K562 (cell line): ENCODE results near the gene TSPAN32. TPM values are rescaled to one million over a fixed set of nuclear protein-coding genes. Genes with fewer than 3 reads are reported as not detected.

Source experiments
- ATAC-seq: fragments of 200-7000 bp; cut with Tn5 transposase; 3 replicates; pipeline ENCODE4 v1.9.1; 2020; ENCODE audit warnings: moderate library complexity
- BruUV-seq: library from RNA; stranded (reverse); fragments of 400-500 nt; replicated peaks from 2 replicates; lab custom pipeline; 2021; lab: Mats Ljungman, UMichigan
- CTCF ChIA-PET: fragments of 300-600 bp; formaldehyde crosslinking; extraction: SDS; loops from one replicate; lab custom pipeline; 2021; ENCODE audit warnings: low intra/inter-chr PET ratio; lab: Yijun Ruan, JAX
- POLR2A ChIA-PET: fragments of 300-600, 350-650 bp; sonication (Branson Sonifier 250); formaldehyde crosslinking; extraction: SDS; loops from one replicate; lab custom pipeline; 2021; ENCODE audit warnings: antibody characterized with exemption, inconsistent platforms; lab: Yijun Ruan, JAX
- DNase-seq, 4 experiments: peaks; one replicate each; pipeline versions ENCODE4 v3.0.0 to v3.0.0-alpha.2; 2011 to 2018; ENCODE audit warnings: low spot score in 3 of 4, mixed read lengths in 3 of 4; ENCODE audit errors: extremely low read depth in 1 of 4
- FAIRE-seq: peaks from 2 replicates; lab custom pipeline; 2011; peaks lifted over from hg19 to GRCh38; lab: Jason Lieb, UNC
- H2AFZ ChIP-seq: 2 replicates; pipeline ENCODE4 v1.6.0; 2011; ENCODE audit warnings: low read depth, low read length, control low read depth, inconsistent platforms
- H3K27ac ChIP-seq: fragments of 200-600 bp; 3 replicates; pipeline ENCODE4 v1.8.0; 2011; ENCODE audit warnings: low read depth, mild to moderate bottlenecking, control low read depth, inconsistent platforms, low read length, moderate library complexity, mixed read lengths; ENCODE audit errors: extremely low read depth
- H3K27me3 ChIP-seq, 2 experiments: fragments of 300-600 bp in 1 of 2; 2 replicates in 1 of 2; 3 replicates in 1 of 2; pipeline versions ENCODE4 v1.6.0 to v1.8.0; 2011; ENCODE audit warnings: inconsistent platforms in 2 of 2, low read length in 2 of 2, mild to moderate bottlenecking in 1 of 2, mixed read lengths in 1 of 2, moderate library complexity in 1 of 2; ENCODE audit not compliant: control insufficient read depth in 2 of 2, insufficient read depth in 2 of 2
- H3K36me3 ChIP-seq: fragments of 300-600 bp; 3 replicates; pipeline ENCODE4 v1.8.0; 2011; ENCODE audit warnings: mild to moderate bottlenecking, low read length, inconsistent platforms; ENCODE audit not compliant: control insufficient read depth, insufficient read depth
- H3K4me1 ChIP-seq, 2 experiments: fragments of 200-600 bp in 1 of 2; replicated peaks in 1 of 2; 2 replicates in 1 of 2; 3 replicates in 1 of 2; pipeline versions ENCODE4 v1.5.1 to v1.8.0; 2011; ENCODE audit warnings: inconsistent platforms in 2 of 2, low read length in 2 of 2, mild to moderate bottlenecking in 1 of 2, mixed read lengths in 1 of 2, moderate library complexity in 1 of 2; ENCODE audit not compliant: control insufficient read depth in 2 of 2, insufficient read depth in 2 of 2
- H3K4me2 ChIP-seq: 2 replicates; pipeline ENCODE4 v1.6.1; 2011; ENCODE audit warnings: low read length, control low read depth, inconsistent platforms, mixed read lengths; ENCODE audit not compliant: insufficient read depth
- H3K4me3 ChIP-seq: fragments of 200-600 bp; sonication (generic), shearing (Covaris generic); 2 replicates; pipeline ENCODE4 v1.5.1; 2016; ENCODE audit warnings: control low read depth, inconsistent platforms
- H3K79me2 ChIP-seq: fragments of 200-600 bp; 3 replicates; pipeline ENCODE4 v1.8.0; 2011; ENCODE audit warnings: low read length, inconsistent platforms; ENCODE audit not compliant: control insufficient read depth, insufficient read depth
- H3K9ac ChIP-seq, 2 experiments: 2 replicates each; pipeline versions ENCODE4 v1.6.0 to v1.6.1; 2011; ENCODE audit warnings: low read depth in 2 of 2, low read length in 2 of 2, control low read depth in 1 of 2, inconsistent platforms in 1 of 2, mild to moderate bottlenecking in 1 of 2, mixed read lengths in 1 of 2; ENCODE audit not compliant: insufficient read depth in 1 of 2
- H3K9me1 ChIP-seq: one replicate; pipeline ENCODE4 v1.6.0; 2011; ENCODE audit warnings: inconsistent platforms, mild to moderate bottlenecking, low read length, moderate library complexity; ENCODE audit not compliant: control insufficient read depth, insufficient read depth
- H3K9me3 ChIP-seq: replicated peaks from 2 replicates; pipeline ENCODE4 v1.5.1; 2011; ENCODE audit warnings: low read depth, low read length, inconsistent platforms; ENCODE audit not compliant: control insufficient read depth, insufficient read depth
- H4K20me1 ChIP-seq: replicated peaks from 2 replicates; pipeline ENCODE4 v1.6.1; 2011; ENCODE audit warnings: low read length, inconsistent platforms, mixed read lengths; ENCODE audit not compliant: control insufficient read depth, insufficient read depth
- RBFOX2 ChIP-seq: fragments of 200-400 bp; formaldehyde crosslinking; IDR thresholded peaks from 2 replicates; pipeline ENCODE4 v1.6.1; 2017; ENCODE audit warnings: low read depth, mild to moderate bottlenecking, low read length, moderate library complexity
- ZBTB7A ChIP-seq: IDR thresholded peaks from 2 replicates; pipeline ENCODE4 v1.6.1; 2011; ENCODE audit warnings: low read depth, mild to moderate bottlenecking, low read length, moderate library complexity, borderline replicate concordance; ENCODE audit not compliant: control insufficient read depth
- WGBS: fragments of 100-300 bp; shearing (Covaris generic); methylation state at CpG from one replicate; pipeline ENCODE4 v1.1.6; 2016; ENCODE audit warnings: low coverage, mixed read lengths; ENCODE audit not compliant: insufficient coverage; ENCODE audit errors: missing lambda C conversion rate; 5-methylcytosine and 5-hydroxymethylcytosine counted together
- in situ Hi-C: fragments of 300-500 bp; cut with MboI; formaldehyde crosslinking; loops from 4 replicates; pipeline ENCODE4 v1.15.0; 2018; ENCODE audit warnings: inconsistent platforms, mixed read lengths
- intact Hi-C: fragments of 100-400 bp; cut with micrococcal nuclease; formaldehyde crosslinking; loops from 2 replicates; pipeline ENCODE4 v1.14.2; 2022
- polyA plus RNA-seq, 8 experiments: library from polyadenylated mRNA; depleted of rRNA in 4 of 8; stranded (reverse) in 5 of 8; unstranded in 3 of 8; fragments of >200 nt; fragmentation: Nextera tagmentation in 2 of 8; fragmentation: Illumina TruSeq in 1 of 8; extraction: Ambion mirVana in 2 of 8; extraction: Trizol in 1 of 8; gene quantifications; 2 replicates each; pipeline versions ENCODE4 v1.2.1 to v1.2.3, GENCODE V29; 2011 to 2014; ENCODE audit warnings: inconsistent platforms in 1 of 8, missing spikeins in 1 of 8
- total RNA-seq, 7 experiments: library from RNA; depleted of rRNA in 6 of 7; stranded (reverse); fragments of >200 nt in 6 of 7; fragmentation: Illumina TruSeq in 2 of 7; extraction: Trizol in 2 of 7; gene quantifications; 2 replicates each; pipeline versions ENCODE4 v1.2.1 to v1.2.3, GENCODE V29; 2011 to 2021; ENCODE audit warnings: low replicate concordance in 1 of 7

The TSPAN32 gene
- total and polyA plus RNA-seq, 9 of the 15 experiments (the other 6 are each of a cell fraction or from before 2014, with no cell fraction given): 0.21 to 7.3 (median 2.6) TPM

DNA sequence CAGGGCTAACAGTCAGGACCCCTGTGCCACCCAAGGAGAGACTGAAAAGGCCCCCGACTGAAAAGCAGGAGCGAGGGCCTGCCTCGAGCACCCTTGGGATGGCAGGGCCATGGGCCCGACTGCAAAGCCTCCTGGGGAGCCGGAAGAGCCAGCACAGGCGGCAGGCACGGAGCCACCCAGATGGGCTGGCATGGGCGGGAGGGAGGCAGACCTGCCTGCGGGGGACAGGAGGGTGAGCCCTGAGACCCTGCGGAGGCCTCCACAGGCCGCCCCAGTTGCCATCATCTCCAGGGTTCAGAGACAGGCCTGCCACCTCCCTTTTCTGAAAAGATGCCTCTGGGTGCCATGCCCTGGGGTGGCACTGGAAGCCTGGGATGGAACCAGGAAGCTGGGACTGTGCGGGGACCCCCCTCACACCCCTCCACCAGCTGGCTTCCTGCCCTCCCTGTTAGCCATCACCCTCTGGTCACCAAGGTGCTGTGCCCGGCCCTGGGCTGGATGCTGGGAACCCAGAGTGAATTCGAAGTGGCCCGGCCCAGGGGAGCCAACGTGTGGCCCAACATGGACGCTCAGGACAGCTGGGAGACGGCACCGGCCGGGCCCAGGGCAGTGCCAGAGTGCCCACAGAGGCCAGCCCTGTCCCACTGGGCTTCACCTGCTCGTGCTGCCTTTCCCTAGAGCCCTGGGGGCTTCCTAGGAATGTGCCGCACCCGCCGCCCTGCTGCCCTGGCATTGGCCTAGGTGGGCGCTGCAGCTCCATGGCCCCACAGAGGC, 13.8 kb downstream of the TSPAN32 start:
- no peaks in the 10 kb centered on the region for H3K79me2 ChIP-seq
- H3K36me3 ChIP-seq: no peaks in the 10 kb centered on the region
- peak overlapping the region in 1 of 2 experiments; percentile 58; a peak in 1 of 4 replicates for H3K9ac ChIP-seq
- H3K4me2 ChIP-seq: no peak overlapping the region
- H3K27ac ChIP-seq: no peak overlapping the region
- DNase-seq: no peak
- H4K20me1 ChIP-seq: peaks cover 10% of the 10 kb centered on the region; the same call in 1 of the 2 replicates
- peaks cover 14 to 44% of the 10 kb centered on the region in 2 experiments; a peak in 4 of 5 replicates for H3K27me3 ChIP-seq
- peaks cover 0 to 59% of the 10 kb centered on the region in 2 experiments; a peak in 2 of 5 replicates for H3K4me1 ChIP-seq
- ATAC-seq: no peak
- in situ Hi-C loops (no loop called here), intact Hi-C loops (no loop called here)
- CTCF ChIA-PET: no interaction called here
- BruUV-seq: no TSS peak
- no peaks in the 10 kb centered on the region for H3K9me1 ChIP-seq
- WGBS: 36% methylated on average over 18 of the region's 25 CpGs
- FAIRE-seq: no peak
- POLR2A ChIA-PET: interaction anchor here (1.1 kb wide), 1 partner anchor 11 kb away, joined by 3 read pairs; no protein-coding TSS in a partner anchor
- H3K9me3 ChIP-seq: no peaks in the 10 kb centered on the region
- no peak overlapping the region for H3K4me3 ChIP-seq
- no peak overlapping the region for H2AFZ ChIP-seq
- no peak for TF ChIP-seq ZBTB7A
- 0 out of 2 replicates have a peak, but pooled peaks have one; percentile 18 for TF ChIP-seq RBFOX2
